ENCODE results near the gene ANKRD6.

Gene ANKRD6

GRCh38 chr6:89413006-89413400, 19.9 kb upstream of the ANKRD6 start:
- DNase-seq (ENCODE audit: low spot score) = no peak

- DNase-seq (ENCODE audit: low spot score) = no peak
Observed at GRCh38 chr6:89414215-89414614, 18.7 kb upstream of the ANKRD6 start.

GRCh38 chr6:89415185-89415584, 17.8 kb upstream of the ANKRD6 start:
- no peak for DNase-seq (ENCODE audit: low spot score)

GRCh38 chr6:89416796-89417195, 16.2 kb upstream of the ANKRD6 start:
- no peak for DNase-seq (ENCODE audit: low spot score)

- DNase-seq (ENCODE audit: low spot score) = no peak
Observed at GRCh38 chr6:89430201-89430962, 2.6 kb upstream of the ANKRD6 start.

- peak; percentile 25 for DNase-seq (ENCODE audit: low spot score)
Observed at GRCh38 chr6:89433252-89434149, 549 bp downstream of the ANKRD6 start.

- no peak for DNase-seq (ENCODE audit: low spot score)
Observed at GRCh38 chr6:89434150-89434499, 1.2 kb downstream of the ANKRD6 start.

- DNase-seq (ENCODE audit: low spot score) = no peak
Observed at GRCh38 chr6:89434954-89435353, 2.0 kb downstream of the ANKRD6 start.

- DNase-seq (ENCODE audit: low spot score) = no peak
Observed at GRCh38 chr6:89436226-89436625, 3.3 kb downstream of the ANKRD6 start.

GRCh38 chr6:89438248-89438647, 5.3 kb downstream of the ANKRD6 start:
- DNase-seq (ENCODE audit: low spot score) = no peak

- no peak for DNase-seq (ENCODE audit: low spot score)
Observed at GRCh38 chr6:89439014-89439413, 6.1 kb downstream of the ANKRD6 start.

GRCh38 chr6:89440200-89440599, 7.2 kb downstream of the ANKRD6 start:
- DNase-seq (ENCODE audit: low spot score) = no peak

GRCh38 chr6:89443658-89444057, 10.7 kb downstream of the ANKRD6 start:
- no peak for DNase-seq (ENCODE audit: low spot score)

- no peak for DNase-seq (ENCODE audit: low spot score)
Observed at GRCh38 chr6:89449193-89449592, 16.2 kb downstream of the ANKRD6 start.

- DNase-seq (ENCODE audit: low spot score) = no peak
Observed at GRCh38 chr6:89452281-89452680, 19.3 kb downstream of the ANKRD6 start.

GRCh38 chr6:89454300-89454699, 21.3 kb downstream of the ANKRD6 start:
- no peak for DNase-seq (ENCODE audit: low spot score)

- DNase-seq (ENCODE audit: low spot score) = no peak
Observed at GRCh38 chr6:89458704-89459103, 25.8 kb downstream of the ANKRD6 start.

GRCh38 chr6:89459501-89459900, 26.5 kb downstream of the ANKRD6 start:
- DNase-seq (ENCODE audit: low spot score) = no peak

GRCh38 chr6:89460713-89461112, 27.8 kb downstream of the ANKRD6 start:
- DNase-seq (ENCODE audit: low spot score) = no peak

- DNase-seq (ENCODE audit: low spot score) = no peak
Observed at GRCh38 chr6:89462503-89462902, 29.6 kb downstream of the ANKRD6 start.

GRCh38 chr6:89464295-89464694, 31.3 kb downstream of the ANKRD6 start:
- DNase-seq (ENCODE audit: low spot score) = no peak

- DNase-seq (ENCODE audit: low spot score) = no peak
Observed at GRCh38 chr6:89467437-89467836, 34.5 kb downstream of the ANKRD6 start.

- no peak for DNase-seq (ENCODE audit: low spot score)
Observed at GRCh38 chr6:89468998-89469397, 36.0 kb downstream of the ANKRD6 start.
